KOPT-K1 (cell line): ENCODE results near the gene THSD4.
"Not testable (repeated sequence)": the region's sequence is repeated elsewhere in the genome, so short reads cannot be mapped to it uniquely, and the experiment has no call there.

Source experiments
- H3K27ac ChIP-seq: fragments of 200-600 bp; sonication (generic); 2 replicates; pipeline ENCODE4 v1.5.1; 2016; ENCODE audit warnings: antibody characterized with exemption, mild to moderate bottlenecking, low read depth, low read length; ENCODE audit not compliant: poor library complexity, severe bottlenecking
- H3K36me3 ChIP-seq: fragments of 200-600 bp; sonication (generic); 2 replicates; pipeline ENCODE4 v1.5.1; 2017; ENCODE audit warnings: antibody characterized with exemption, mild to moderate bottlenecking, low read length, moderate library complexity; ENCODE audit not compliant: insufficient read depth
- H3K9me3 ChIP-seq: fragments of 200-600 bp; sonication (generic); 2 replicates; pipeline ENCODE4 v1.5.1; 2017; ENCODE audit warnings: antibody characterized with exemption, low read length, mild to moderate bottlenecking; ENCODE audit not compliant: insufficient read depth, poor library complexity, severe bottlenecking

The THSD4 gene

DNA sequence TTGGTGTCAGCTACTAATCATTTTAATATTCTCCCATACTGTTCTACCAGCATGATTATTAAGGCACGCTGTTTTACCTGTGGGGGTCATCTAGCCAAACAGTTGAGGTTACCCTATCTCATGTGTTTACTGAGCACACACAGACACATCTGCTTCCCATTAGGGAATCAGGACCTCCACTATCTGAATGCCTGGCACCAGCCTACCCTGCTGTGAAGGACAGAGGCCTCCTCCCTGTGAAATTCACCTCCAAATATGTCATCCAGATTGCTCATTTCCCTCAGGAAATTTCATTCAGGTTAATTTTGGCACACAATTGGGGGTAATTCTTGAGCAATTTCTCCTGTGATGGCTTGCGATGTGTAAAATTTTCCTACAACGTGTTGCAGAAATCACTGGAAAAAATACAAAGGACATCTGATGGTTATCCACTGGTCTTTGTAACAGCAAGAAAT lies 539.5 kb downstream of the THSD4 start:
- no peak overlapping the region for H3K27ac ChIP-seq
- no peaks in the 10 kb centered on the region for H3K9me3 ChIP-seq
- no peaks in the 10 kb centered on the region for H3K36me3 ChIP-seq

DNA sequence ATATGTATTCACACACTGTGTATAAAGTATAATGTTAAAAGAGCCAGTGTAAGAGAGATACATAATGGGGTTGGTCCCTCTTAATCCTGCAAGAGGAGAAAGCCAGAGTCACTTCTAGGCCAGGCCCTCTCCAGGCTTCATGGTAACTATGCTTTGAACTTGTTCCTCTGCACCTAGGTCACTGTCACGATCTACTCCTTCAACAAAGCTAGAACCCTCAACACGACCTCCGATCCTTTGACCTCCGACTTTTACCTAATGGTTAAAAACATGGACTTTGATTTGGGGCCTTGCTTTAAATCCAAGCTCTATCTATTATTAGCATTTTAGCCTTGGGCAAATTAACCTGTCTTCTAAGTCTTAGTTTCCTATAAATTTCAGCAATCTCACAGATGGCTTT lies 541.2 kb downstream of the THSD4 start:
- Histone ChIP-seq H3K36me3 (no peaks in the 10 kb centered on the region), H3K9me3 (no peaks in the 10 kb centered on the region), H3K27ac (no peak overlapping the region)

DNA sequence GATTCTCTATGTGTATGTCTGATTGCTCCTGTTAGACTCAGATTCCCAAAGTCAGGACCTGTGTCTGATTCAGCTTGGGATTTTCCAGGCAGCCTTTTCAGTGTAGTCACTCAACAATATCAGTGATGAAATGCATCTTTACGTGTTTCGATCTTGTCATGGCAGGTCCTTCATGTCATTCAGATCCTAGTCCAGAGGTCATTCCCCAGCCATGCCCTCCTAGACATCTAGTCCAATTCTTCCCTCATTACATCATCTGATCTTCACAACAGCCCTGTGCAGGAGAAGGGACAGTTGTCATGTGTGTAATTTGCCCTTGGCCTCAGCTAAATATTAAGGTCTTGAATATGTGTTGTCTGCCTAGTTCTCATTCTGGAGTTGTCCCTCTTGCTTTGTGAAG lies 541.9 kb downstream of the THSD4 start:
- Histone ChIP-seq H3K9me3 (no peaks in the 10 kb centered on the region), H3K27ac (no peak overlapping the region), H3K36me3 (no peaks in the 10 kb centered on the region)

DNA sequence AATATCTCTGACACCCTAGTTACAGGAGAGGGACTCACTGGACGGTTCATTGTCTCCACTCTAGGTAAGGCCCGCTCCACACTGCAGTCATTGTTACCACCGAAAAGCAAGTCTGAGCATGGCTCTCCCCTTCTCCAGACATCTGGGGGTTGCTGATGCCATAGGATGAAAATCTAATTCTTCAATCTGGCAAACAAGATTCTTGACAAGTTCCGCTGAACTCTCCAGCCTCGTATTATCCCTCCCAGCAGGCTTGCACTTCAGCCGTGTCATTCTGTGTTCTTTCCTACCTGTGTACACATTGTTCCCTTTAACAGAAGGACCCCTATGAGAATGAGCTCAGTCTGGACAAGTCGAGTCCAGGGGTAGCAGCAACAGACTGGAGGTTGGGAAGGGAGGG lies 542.8 kb downstream of the THSD4 start:
- Histone ChIP-seq H3K27ac (no peak overlapping the region), H3K36me3 (no peaks in the 10 kb centered on the region), H3K9me3 (no peaks in the 10 kb centered on the region)

DNA sequence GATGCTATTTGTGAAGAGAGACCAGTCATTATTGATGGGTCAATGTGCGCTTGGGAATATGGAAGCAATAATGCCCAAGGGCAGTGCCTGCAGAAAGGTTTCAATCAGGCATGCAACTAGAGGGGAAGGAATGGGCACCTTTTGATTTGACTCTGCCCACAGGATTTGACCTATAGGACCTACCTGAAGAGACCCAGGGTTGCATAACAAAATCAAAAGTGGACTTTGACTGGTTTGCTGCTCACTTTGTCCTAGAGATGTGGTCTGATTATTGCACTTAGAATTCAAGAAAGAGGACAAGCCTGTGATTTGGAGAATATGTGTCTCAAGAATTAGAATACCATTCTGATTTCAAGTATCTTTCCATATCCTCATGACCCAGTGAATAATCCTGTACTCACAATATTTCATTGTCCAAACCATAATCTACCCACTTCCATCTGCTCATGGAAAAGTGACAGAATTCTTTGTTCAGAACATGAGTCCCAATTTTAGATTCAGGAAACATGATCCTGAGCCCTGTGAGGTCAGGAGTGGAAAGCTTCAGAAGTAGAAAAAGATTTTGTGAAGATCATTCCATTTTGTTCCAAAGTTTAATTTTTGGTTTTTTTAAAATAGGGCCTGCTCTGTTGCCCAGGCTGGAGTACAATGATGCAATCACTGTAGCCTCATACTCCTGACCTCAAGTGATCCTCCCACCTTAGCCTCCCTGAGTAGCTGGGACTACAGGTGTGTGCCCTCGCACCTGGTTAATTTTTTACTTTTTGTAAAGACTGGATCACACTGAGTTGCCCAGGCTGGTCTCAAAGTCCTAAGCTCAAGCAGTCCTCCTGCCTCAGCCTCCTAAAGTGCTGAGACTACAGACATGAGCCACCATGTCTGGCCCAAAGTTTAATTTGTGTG lies 543.8 kb downstream of the THSD4 start:
- Histone ChIP-seq H3K27ac (no peak overlapping the region), H3K36me3 (no peaks in the 10 kb centered on the region), H3K9me3 (no peaks in the 10 kb centered on the region)

DNA sequence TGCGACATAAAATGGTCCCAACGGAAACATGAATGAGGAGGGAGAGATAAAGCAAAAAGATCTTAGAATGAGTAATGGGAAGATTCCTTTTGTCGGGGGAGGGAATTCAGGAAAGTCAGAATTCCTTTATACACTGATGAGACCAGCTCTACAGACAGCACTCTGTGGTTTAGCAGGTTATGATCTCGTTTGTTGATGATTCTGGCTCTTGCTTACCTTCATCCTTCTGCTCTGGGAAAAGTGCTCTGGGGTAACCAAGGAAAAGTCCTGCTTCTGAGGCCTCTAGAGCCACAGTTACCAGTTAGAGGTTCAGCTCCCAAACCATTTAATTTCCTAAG lies 544.4 kb downstream of the THSD4 start:
- Histone ChIP-seq H3K36me3 (no peaks in the 10 kb centered on the region), H3K27ac (no peak overlapping the region)

DNA sequence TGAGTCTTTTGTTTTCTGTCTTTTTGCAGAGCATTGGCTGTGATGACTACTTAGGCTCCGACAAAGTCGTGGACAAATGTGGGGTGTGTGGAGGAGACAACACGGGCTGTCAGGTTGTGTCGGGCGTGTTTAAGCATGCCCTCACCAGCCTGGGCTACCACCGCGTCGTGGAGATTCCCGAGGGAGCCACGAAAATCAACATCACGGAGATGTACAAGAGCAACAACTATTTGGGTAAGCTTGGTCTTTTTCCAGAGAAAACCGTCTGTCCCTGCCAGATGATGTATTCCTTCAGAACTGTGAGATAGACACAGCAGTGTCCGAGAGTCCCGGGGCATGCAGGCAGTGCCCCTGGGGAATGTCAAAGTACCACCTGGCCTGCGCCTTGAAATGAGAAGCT lies 545.2 kb downstream of the THSD4 start:
- no peaks in the 10 kb centered on the region for H3K9me3 ChIP-seq
- H3K27ac ChIP-seq: no peak overlapping the region
- no peaks in the 10 kb centered on the region for H3K36me3 ChIP-seq

More for the DNA sequence above, 544.4 kb downstream of the THSD4 start:
- H3K9me3 ChIP-seq: no peaks in the 10 kb centered on the region

DNA sequence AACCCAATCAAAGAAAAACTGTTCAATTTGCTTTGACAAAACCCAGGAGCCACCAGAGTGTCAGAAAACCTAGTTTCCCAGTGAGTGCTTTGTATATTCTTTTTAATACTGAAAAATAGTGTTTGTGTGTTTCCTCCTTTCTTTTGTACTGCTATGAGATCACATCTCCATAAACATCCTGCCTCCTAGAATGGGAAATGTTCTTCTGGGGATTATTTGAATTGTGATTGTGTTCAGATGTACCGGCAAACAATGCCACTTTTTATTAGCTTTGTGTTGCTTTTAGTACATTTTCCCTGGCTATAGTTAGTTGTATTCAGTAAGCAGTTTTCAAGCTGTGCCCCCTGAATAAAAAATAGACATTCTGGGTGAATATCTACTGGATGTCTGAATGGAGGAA lies 547.0 kb downstream of the THSD4 start:
- Histone ChIP-seq H3K36me3 (no peaks in the 10 kb centered on the region), H3K9me3 (no peaks in the 10 kb centered on the region), H3K27ac (no peak overlapping the region)

DNA sequence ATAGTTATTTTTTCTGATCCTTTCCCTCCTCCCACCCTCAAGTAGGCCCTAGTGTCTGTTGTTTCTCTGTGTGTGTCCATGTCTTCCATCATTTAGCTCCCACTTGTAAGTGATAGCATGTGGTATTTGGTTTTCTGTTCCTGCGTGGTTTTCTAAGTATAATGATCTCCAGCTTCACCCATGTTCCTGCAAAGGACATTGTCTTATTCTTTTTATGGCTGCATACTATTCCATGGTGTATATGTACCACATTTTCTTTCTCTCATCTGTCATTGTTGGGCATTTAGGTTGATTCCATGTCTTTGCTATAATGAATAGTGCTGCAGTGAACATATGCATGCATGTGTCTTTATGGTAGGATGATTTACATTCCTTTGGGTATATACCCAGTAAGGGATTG lies 549.4 kb downstream of the THSD4 start:
- Histone ChIP-seq H3K9me3 (no peaks in the 10 kb centered on the region), H3K36me3 (no peaks in the 10 kb centered on the region), H3K27ac (no peak overlapping the region)

DNA sequence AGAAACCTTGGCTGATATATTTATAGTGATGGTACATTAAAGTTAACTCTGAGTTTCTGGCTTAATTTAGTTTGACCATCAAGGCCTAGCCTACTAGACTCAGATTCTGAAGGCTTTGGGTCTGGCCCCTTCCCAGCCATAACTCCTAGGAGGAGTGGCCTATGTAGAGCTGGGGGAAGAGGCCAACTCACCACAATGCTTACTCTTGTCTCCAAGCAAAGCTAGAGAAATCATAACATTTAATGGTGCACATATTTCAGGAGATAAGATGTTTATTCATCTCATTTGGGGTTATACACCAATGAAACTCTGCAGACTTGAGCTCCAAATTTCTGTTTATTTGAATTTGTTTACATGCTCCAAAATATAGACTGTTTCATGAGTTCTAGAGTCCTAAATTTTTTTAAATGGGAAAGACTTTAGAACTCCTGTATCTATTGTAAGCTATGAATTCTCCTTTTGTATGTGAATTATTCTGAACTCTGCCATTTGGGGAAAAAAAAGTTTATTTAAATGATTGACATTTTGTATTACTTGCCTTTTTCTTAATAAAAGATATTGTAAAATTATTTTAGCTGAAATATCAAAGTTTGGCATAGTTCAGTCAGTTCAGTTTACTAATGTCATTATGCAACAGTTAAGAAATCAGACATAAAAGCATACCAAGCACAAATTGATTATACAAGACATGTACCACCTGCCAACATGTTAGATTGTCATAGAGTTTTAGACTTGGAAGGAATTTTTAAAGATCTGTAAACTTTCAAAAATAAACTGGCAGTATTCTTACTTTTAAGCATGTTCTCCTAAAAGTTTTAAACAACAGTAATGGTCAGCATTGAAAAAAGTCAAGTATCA lies 551.7 kb downstream of the THSD4 start:
- no peaks in the 10 kb centered on the region for H3K36me3 ChIP-seq
- H3K27ac ChIP-seq: no peak overlapping the region
- no peaks in the 10 kb centered on the region for H3K9me3 ChIP-seq

DNA sequence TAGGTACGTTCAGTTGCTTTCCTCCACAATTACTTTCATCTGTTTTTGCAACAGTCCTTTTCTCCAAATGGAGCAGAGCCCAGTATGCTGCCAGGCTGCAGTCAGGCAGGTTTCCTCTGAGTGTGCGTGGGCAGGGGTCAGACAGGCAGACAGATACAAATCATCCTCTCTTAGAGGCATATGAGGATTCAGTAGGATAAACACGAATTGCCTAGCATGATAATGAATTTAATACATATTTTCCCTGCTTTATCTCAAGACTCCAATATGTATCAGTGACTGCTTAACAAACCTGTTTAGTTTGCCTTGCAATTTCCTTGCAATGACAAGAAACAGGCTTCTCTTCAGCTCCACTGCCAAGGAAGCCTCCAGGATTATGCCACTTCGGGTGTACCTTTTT lies 554.4 kb downstream of the THSD4 start:
- no peaks in the 10 kb centered on the region for H3K9me3 ChIP-seq
- H3K27ac ChIP-seq: no peak overlapping the region
- no peaks in the 10 kb centered on the region for H3K36me3 ChIP-seq

DNA sequence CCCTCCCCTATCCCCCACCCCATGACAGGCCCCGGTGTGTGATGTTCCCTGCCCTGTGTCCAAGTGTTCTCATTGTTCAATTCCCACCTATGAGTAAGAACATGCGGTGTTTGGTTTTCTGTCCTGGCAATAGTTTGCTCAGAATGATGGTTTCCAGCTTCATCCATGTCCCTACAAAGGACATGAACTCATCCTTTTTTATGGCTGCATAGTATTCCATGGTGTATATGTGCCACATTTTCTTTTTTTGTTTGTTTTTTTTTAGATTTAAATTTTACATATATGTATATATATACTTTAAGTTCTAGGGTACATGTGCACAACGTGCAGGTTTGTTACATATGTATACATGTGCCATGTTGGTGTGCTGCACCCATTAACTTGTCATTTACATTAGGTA lies 555.0 kb downstream of the THSD4 start:
- H3K9me3 ChIP-seq, H3K27ac ChIP-seq, H3K36me3 ChIP-seq: not testable (repeated sequence)

DNA sequence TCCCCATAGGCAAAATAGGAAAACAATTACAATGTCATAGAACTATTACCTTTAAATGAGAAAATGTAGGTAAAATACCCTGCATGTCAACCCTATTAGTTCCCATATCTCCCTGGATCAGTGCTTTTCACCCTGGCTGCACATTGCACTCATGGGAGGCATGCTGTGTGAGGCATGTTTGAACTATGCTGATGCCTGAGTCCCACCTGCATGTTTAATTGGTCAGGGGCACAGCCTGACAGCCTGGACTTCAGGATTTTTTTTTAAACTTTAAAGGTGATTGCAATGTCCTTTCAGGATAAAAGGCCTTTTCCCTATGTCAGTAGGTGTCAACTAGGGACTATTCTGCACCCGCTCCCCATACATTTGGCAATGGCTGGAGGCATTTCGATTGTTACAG lies 559.1 kb downstream of the THSD4 start:
- Histone ChIP-seq H3K27ac (no peak overlapping the region), H3K36me3 (no peaks in the 10 kb centered on the region), H3K9me3 (no peaks in the 10 kb centered on the region)

DNA sequence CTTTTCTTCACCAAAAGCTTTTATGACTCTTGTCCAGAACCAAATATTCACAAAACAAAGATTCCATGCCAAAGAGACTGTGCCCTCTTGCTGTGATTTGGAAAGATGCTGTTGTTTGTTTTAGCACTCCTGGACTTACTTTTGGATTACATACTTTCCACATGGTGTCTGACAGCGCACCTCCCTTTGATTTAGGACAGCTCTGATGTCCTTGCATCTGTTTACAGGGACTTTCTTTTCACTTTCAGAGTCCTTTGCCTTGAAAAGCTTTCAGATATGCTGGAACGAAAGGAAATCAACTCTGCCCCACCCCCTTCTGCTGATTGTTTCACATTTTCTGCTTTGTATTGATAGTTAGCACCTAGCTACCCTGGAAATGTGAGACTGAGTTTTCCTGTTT lies 562.1 kb downstream of the THSD4 start:
- Histone ChIP-seq H3K9me3 (no peaks in the 10 kb centered on the region), H3K36me3 (no peaks in the 10 kb centered on the region), H3K27ac (no peak overlapping the region)

DNA sequence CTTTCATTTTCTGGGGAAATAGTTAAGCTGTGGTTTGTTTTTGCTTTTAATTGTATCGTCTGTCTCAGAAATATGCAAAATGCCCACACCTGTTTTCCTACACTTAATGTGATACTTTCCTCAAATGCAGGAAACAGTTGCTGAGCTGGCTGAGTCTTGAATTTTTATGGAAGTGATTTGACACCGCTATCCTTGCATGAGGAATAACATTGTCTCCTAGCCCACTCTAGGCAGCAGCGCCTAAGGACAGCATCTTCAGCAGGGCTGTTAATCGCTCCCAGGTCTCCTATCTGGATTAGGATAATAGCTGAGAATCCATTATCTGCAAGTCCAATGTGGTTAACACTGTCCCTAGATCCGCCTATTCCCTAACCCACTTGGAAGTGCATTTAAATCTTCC lies 562.5 kb downstream of the THSD4 start:
- Histone ChIP-seq H3K9me3 (no peaks in the 10 kb centered on the region), H3K36me3 (no peaks in the 10 kb centered on the region), H3K27ac (no peak overlapping the region)
